H1 (cell line): ENCODE measurements around the gene ASGR2. TPM values are rescaled to one million over a fixed set of nuclear protein-coding genes. Genes with fewer than 3 reads are reported as not detected.

ENCODE experiments used
- HDAC6 ChIP-seq: IDR thresholded peaks from one replicate; pipeline ENCODE4 v1.7.1; 2012; ENCODE audit warnings: low read depth, mild to moderate bottlenecking, inconsistent platforms, low read length, moderate library complexity
- KDM4A ChIP-seq: IDR thresholded peaks from one replicate; pipeline ENCODE4 v1.7.1; 2012; ENCODE audit warnings: low read depth, mild to moderate bottlenecking, moderate library complexity, low read length, inconsistent platforms; ENCODE audit not compliant: severe bottlenecking
- PHF8 ChIP-seq: fragments of 200-600 bp; sonication (generic); conservative IDR thresholded peaks from 2 replicates; pipeline ENCODE4 v1.7.1; 2012; ENCODE audit warnings: low read depth, mild to moderate bottlenecking, inconsistent platforms, low read length, moderate library complexity
- SIRT6 ChIP-seq: IDR thresholded peaks from one replicate; pipeline ENCODE4 v1.7.1; 2012; ENCODE audit warnings: low read length, inconsistent platforms
- TAF1 ChIP-seq: IDR thresholded peaks from 2 replicates; pipeline ENCODE4 v1.6.1; 2011; ENCODE audit warnings: mild to moderate bottlenecking, low read depth, low read length
- TEAD4 ChIP-seq: IDR thresholded peaks from 2 replicates; pipeline ENCODE4 v1.6.1; 2012; ENCODE audit warnings: low read depth, low read length, inconsistent platforms, mixed read lengths
- polyA plus RNA-seq, 7 experiments: library from polyadenylated mRNA; depleted of rRNA in 3 of 7; stranded (reverse) in 5 of 7; unstranded in 2 of 7; fragments of >200 nt in 5 of 7; fragments of 200-250 nt in 2 of 7; gene quantifications; 1 replicate in 5 of 7; 2 replicates in 1 of 7; 4 replicates in 1 of 7; pipeline versions ENCODE4 v1.2.1 to v1.2.3, GENCODE V29; 2011 to 2013; ENCODE audit warnings: missing spikeins in 2 of 7, mixed read lengths in 2 of 7
- total RNA-seq: library from RNA; stranded (reverse); fragmentation: NEBNext Ultra II Directional; extraction: Animal tissue kit (Norgen Biotek cat#: 25700); gene quantifications from 2 replicates; pipeline ENCODE4 v1.2.1, GENCODE V29; 2021
- TF ChIP-seq, protein P1 (sequence below): IDR thresholded peaks from 2 replicates; pipeline ENCODE4 v1.6.1; 2011; ENCODE audit warnings: low read length, improper control_type of control experiment
- TF ChIP-seq, protein P2 (sequence below): IDR thresholded peaks from 2 replicates; pipeline ENCODE4 v1.6.1; 2012; ENCODE audit warnings: low read length, inconsistent platforms

Gene ASGR2
- total and polyA plus RNA-seq, 2 of the 8 experiments (the other 6 are each of a cell fraction or from before 2014, with no cell fraction given), result 0.91 TPM; not detected in 1

DNA sequence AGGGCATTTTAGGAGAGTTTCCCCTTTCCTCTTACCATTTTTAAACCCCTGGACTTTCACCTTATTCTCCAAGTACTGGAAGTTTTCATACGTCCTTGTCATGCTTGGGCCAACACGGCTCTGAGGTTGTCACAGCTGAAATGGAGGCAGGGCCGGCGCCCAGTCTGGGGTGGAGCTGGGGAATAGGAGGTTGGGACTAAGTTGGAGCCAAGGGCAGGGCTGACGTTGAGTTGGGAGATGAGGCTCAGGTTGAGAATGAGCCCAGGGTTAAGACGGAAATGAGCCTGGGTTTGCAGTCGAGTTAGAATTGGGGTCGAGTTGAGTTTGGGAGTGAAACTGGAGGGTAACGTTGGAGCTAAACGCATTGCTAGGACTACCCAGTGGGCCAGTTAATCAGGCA, 35.9 kb downstream of the ASGR2 start (continued):
- TF ChIP-seq, protein P1, sequence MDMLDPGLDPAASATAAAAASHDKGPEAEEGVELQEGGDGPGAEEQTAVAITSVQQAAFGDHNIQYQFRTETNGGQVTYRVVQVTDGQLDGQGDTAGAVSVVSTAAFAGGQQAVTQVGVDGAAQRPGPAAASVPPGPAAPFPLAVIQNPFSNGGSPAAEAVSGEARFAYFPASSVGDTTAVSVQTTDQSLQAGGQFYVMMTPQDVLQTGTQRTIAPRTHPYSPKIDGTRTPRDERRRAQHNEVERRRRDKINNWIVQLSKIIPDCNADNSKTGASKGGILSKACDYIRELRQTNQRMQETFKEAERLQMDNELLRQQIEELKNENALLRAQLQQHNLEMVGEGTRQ, result no peak
- no peak for TF ChIP-seq TAF1
- TF ChIP-seq KDM4A, result no peak
- TF ChIP-seq, protein P2, sequence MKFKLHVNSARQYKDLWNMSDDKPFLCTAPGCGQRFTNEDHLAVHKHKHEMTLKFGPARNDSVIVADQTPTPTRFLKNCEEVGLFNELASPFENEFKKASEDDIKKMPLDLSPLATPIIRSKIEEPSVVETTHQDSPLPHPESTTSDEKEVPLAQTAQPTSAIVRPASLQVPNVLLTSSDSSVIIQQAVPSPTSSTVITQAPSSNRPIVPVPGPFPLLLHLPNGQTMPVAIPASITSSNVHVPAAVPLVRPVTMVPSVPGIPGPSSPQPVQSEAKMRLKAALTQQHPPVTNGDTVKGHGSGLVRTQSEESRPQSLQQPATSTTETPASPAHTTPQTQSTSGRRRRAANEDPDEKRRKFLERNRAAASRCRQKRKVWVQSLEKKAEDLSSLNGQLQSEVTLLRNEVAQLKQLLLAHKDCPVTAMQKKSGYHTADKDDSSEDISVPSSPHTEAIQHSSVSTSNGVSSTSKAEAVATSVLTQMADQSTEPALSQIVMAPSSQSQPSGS, result no peak
- no peak for TF ChIP-seq PHF8
- TF ChIP-seq TEAD4, result no peak
- no peak for TF ChIP-seq SIRT6
- TF ChIP-seq HDAC6, result no peak
